ENCODE results near the gene MLANA.

DNA sequence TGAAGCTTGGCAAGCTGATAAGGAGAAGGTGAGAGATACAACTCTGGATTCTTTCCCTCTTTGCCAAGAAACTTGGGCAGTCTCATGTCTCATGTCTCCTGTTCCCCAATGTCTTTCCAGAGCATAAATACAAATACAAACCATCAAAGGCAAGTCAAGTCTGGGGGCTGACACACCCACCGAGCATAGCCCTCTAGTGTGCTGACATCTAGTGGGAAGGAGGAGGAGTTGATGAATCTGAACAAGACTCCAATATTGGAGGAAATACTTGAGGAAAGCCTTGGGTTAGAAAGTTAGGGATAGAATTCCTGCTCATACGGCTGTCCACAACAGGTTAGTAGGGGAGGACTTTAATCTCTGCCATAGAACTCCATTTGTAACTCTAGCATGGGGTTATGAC, 8.6 kb downstream of the MLANA start:
- TF ChIP-seq POLR2AphosphoS5 (IDR thresholded peaks at IDR 0.05; ENCODE audit: low read depth, low read length) (no peak), POLR2A (IDR thresholded peaks at IDR 0.05; ENCODE audit: low read depth, low read length) (no peak)

Data from GM12891 (cell line).